Measurements from ENCODE around the gene DSE. TPM values are rescaled to one million over a fixed set of nuclear protein-coding genes. Genes with fewer than 3 reads are reported as not detected.

DSE gene
- total RNA-seq, 4 donors from 2014 or later: 12.6 to 71.8 (median 16.2) TPM

GRCh38 chr6:116492331-116493067, 121.8 kb downstream of the DSE start:
- TF ChIP-seq, protein P1, sequence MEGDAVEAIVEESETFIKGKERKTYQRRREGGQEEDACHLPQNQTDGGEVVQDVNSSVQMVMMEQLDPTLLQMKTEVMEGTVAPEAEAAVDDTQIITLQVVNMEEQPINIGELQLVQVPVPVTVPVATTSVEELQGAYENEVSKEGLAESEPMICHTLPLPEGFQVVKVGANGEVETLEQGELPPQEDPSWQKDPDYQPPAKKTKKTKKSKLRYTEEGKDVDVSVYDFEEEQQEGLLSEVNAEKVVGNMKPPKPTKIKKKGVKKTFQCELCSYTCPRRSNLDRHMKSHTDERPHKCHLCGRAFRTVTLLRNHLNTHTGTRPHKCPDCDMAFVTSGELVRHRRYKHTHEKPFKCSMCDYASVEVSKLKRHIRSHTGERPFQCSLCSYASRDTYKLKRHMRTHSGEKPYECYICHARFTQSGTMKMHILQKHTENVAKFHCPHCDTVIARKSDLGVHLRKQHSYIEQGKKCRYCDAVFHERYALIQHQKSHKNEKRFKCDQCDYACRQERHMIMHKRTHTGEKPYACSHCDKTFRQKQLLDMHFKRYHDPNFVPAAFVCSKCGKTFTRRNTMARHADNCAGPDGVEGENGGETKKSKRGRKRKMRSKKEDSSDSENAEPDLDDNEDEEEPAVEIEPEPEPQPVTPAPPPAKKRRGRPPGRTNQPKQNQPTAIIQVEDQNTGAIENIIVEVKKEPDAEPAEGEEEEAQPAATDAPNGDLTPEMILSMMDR (IDR thresholded peaks at IDR 0.05): no peak
- TF ChIP-seq POLR2A (IDR thresholded peaks at IDR 0.05): no peak
- Histone ChIP-seq H3K9me3 (no peaks in the 10 kb centered on the region), H3K4me3 (no peak overlapping the region), H3K27ac (no peak overlapping the region), H3K4me1 (no peaks in the 10 kb centered on the region), H3K27me3 (no peaks in the 10 kb centered on the region), H3K36me3 (no peaks in the 10 kb centered on the region)
- DNase-seq: no peak

Other genes starting within 250 kb of the DSE start
- gene COL10A1, start 244.8 kb upstream of the DSE start, total RNA-seq: not detected
- gene TSPYL4, start 116.9 kb upstream of the DSE start, total RNA-seq: 1 to 10 TPM; 5.8 to 9.1 (median 7.2) TPM
- gene TSPYL1, start 91.0 kb upstream of the DSE start, total RNA-seq: 10 to 100 TPM; 33.0 to 49.6 (median 42.3) TPM
- gene CALHM6, start 90.4 kb downstream of the DSE start, total RNA-seq: 10 to 100 TPM in 1 of 4 donors, 1 to 10 TPM in 1, not detected in 2; 2.0 to 14.0 TPM
- gene CALHM5, start 140.7 kb downstream of the DSE start, total RNA-seq: under 1 TPM in 3 of 4 donors, not detected in 1; 0.09 to 0.80 (median 0.53) TPM
- gene TRAPPC3L, start 174.7 kb downstream of the DSE start, total RNA-seq: not detected
- not detected for gene CALHM4, start 182.8 kb downstream of the DSE start, total RNA-seq
- gene RWDD1, start 200.6 kb downstream of the DSE start, total RNA-seq: 10 to 100 TPM; 13.3 to 40.4 (median 22.4) TPM
- 1 to 10 TPM in 2 of 4 donors, under 1 TPM in 2; 0.35 to 5.0 (median 1.2) TPM for gene RSPH4A, start 245.5 kb downstream of the DSE start, total RNA-seq